B cell (primary cell): Measurements from ENCODE around the gene CCDC192. TPM values are rescaled to one million over a fixed set of nuclear protein-coding genes. Genes with fewer than 3 reads are reported as not detected.

ENCODE experiments used
- ATAC-seq: fragments of 200-7000 bp; cut with Tn5 transposase; one replicate; pipeline ENCODE4 v1.10.0; 2021; ENCODE audit warnings: low read depth, mild to moderate bottlenecking, moderate number of reproducible peaks, moderate library complexity
- CTCF ChIA-PET: fragments of 350-600 bp; sonication (Branson Sonifier 250); formaldehyde crosslinking; loops from one replicate; lab custom pipeline; 2021; ENCODE audit warnings: antibody characterized with exemption, inconsistent platforms; lab: Charles Lee
- POLR2A ChIA-PET: fragments of 350-600 bp; sonication (Branson Sonifier 250); formaldehyde crosslinking; loops from one replicate; lab custom pipeline; 2021; ENCODE audit warnings: antibody characterized with exemption; lab: Charles Lee
- DNase-seq: peaks from one replicate; pipeline ENCODE4 v3.0.0; 2013
- H2AFZ ChIP-seq: 2 replicates; pipeline ENCODE4 v1.6.1; 2012; ENCODE audit warnings: mild to moderate bottlenecking, low read depth, low read length; ENCODE audit not compliant: insufficient read depth, poor library complexity, severe bottlenecking
- H3K27ac ChIP-seq, 2 donors: 1 replicate in 1 of 2; 2 replicates in 1 of 2; pipeline ENCODE4 v1.5.1; 2012 to 2013; ENCODE audit warnings: low read length in 2 of 2, mild to moderate bottlenecking in 2 of 2, moderate library complexity in 1 of 2
- H3K27me3 ChIP-seq, 4 experiments: fragments of 200-600 bp in 1 of 4; sonication (generic) in 1 of 4; replicated peaks in 1 of 4; 1 replicate in 2 of 4; 2 replicates in 2 of 4; pipeline versions ENCODE4 v1.6.1 to v1.7.0; 2013 to 2016; ENCODE audit warnings: low read length in 3 of 4, mild to moderate bottlenecking in 2 of 4, mixed read lengths in 1 of 4, moderate library complexity in 1 of 4; ENCODE audit not compliant: insufficient read depth in 4 of 4, control insufficient read depth in 3 of 4; ENCODE audit errors: control extremely low read depth in 1 of 4
- H3K36me3 ChIP-seq, 2 experiments: replicated peaks in 1 of 2; 1 replicate in 1 of 2; 2 replicates in 1 of 2; pipeline versions ENCODE4 v1.6.1 to v1.7.1; 2013; ENCODE audit warnings: low read length in 1 of 2; ENCODE audit not compliant: insufficient read depth in 2 of 2, control insufficient read depth in 1 of 2; ENCODE audit errors: control extremely low read depth in 1 of 2, extremely low read depth in 1 of 2
- H3K4me1 ChIP-seq, 2 donors: fragments of 200-600 bp in 1 of 2; sonication (generic) in 1 of 2; 1 replicate in 1 of 2; 2 replicates in 1 of 2; pipeline versions ENCODE4 v1.5.1 to v1.6.1; 2013 to 2017; ENCODE audit warnings: low read length in 2 of 2; ENCODE audit not compliant: control insufficient read depth in 2 of 2, insufficient read depth in 2 of 2
- H3K4me2 ChIP-seq: replicated peaks from 2 replicates; pipeline ENCODE3; 2012; ENCODE audit warnings: mild to moderate bottlenecking, low read depth, low read length; ENCODE audit not compliant: poor library complexity, severe bottlenecking
- H3K4me3 ChIP-seq, 5 experiments: fragments of 200-600 bp in 1 of 5; sonication (generic) in 1 of 5; 1 replicate in 3 of 5; 2 replicates in 2 of 5; pipeline versions ENCODE4 v1.5.1 to v1.7.0; 2011 to 2016; ENCODE audit warnings: low read length in 4 of 5, mild to moderate bottlenecking in 4 of 5, low read depth in 2 of 5, control low read depth in 1 of 5, moderate library complexity in 1 of 5; ENCODE audit not compliant: insufficient read depth in 1 of 5; ENCODE audit errors: control extremely low read depth in 1 of 5, extremely low read depth in 1 of 5
- H3K79me2 ChIP-seq: fragments of 200-600 bp; sonication (generic); one replicate; pipeline ENCODE4 v1.6.0; 2016; ENCODE audit warnings: low read length; ENCODE audit not compliant: control insufficient read depth, insufficient read depth
- H3K9ac ChIP-seq: fragments of 200-600 bp; sonication (generic); 2 replicates; pipeline ENCODE4 v1.6.1; 2017; ENCODE audit warnings: mild to moderate bottlenecking, low read length, moderate library complexity
- H3K9me3 ChIP-seq, 3 donors: one replicate each; pipeline versions ENCODE4 v1.6.1 to v1.7.1; 2013; ENCODE audit warnings: low read length in 2 of 3; ENCODE audit not compliant: control insufficient read depth in 2 of 3, insufficient read depth in 1 of 3; ENCODE audit errors: control extremely low read depth in 1 of 3
- H4K20me1 ChIP-seq: 2 replicates; pipeline ENCODE4 v1.6.0; 2012; ENCODE audit warnings: mild to moderate bottlenecking, low read length; ENCODE audit not compliant: insufficient read depth, control insufficient read depth, poor library complexity, severe bottlenecking
- H3K27ac Mint-ChIP-seq: one replicate; pipeline ENCODE4 v1.8.0; 2021; ENCODE audit warnings: mixed read lengths
- H3K27me3 Mint-ChIP-seq: one replicate; pipeline ENCODE4 v1.8.0; 2021; ENCODE audit warnings: mixed read lengths
- H3K4me1 Mint-ChIP-seq: one replicate; pipeline ENCODE4 v1.8.0; 2021; ENCODE audit warnings: mixed read lengths
- H3K4me3 Mint-ChIP-seq: one replicate; pipeline ENCODE4 v1.8.0; 2021; ENCODE audit warnings: mixed read lengths
- H3K9me3 Mint-ChIP-seq: one replicate; pipeline ENCODE4 v1.8.0; 2022; ENCODE audit warnings: mixed read lengths; ENCODE audit not compliant: insufficient read depth
- EZH2 ChIP-seq: IDR thresholded peaks from 2 replicates; pipeline ENCODE4 v1.6.1; 2012; ENCODE audit warnings: borderline replicate concordance, low read depth, mild to moderate bottlenecking, moderate library complexity, low read length; ENCODE audit not compliant: insufficient read depth, poor library complexity, severe bottlenecking
- WGBS: methylation state at CpG from one replicate; pipeline ENCODE4 v1.1.5; 2013; ENCODE audit warnings: missing lambda C conversion rate; ENCODE audit not compliant: insufficient coverage; 5-methylcytosine and 5-hydroxymethylcytosine counted together
- intact Hi-C: fragments of 100-400 bp; cut with micrococcal nuclease; formaldehyde crosslinking; loops from one replicate; pipeline ENCODE4 v1.10.0; 2022
- polyA plus RNA-seq: library from polyadenylated mRNA; depleted of rRNA; stranded (reverse); fragments of >200 nt; gene quantifications from 2 replicates; pipeline ENCODE4 v1.2.3, GENCODE V29; 2012
- total RNA-seq, 2 donors: library from RNA; stranded (reverse); fragments of 120-200 nt in 1 of 2; gene quantifications; 1 replicate in 1 of 2; 2 replicates in 1 of 2; pipeline versions ENCODE4 v1.2.3 to v1.2.4, GENCODE V29; 2013 to 2022
- TF ChIP-seq, protein P1 (sequence below): fragments of 200-600 bp; IDR thresholded peaks from one replicate; pipeline ENCODE4 v1.8.0; 2022; ENCODE audit warnings: antibody characterized with exemption, mild to moderate bottlenecking

The CCDC192 gene
- total and polyA plus RNA-seq, 2 donors (not counting 1 experiment from before 2014, with no cell fraction given), result not detected

DNA sequence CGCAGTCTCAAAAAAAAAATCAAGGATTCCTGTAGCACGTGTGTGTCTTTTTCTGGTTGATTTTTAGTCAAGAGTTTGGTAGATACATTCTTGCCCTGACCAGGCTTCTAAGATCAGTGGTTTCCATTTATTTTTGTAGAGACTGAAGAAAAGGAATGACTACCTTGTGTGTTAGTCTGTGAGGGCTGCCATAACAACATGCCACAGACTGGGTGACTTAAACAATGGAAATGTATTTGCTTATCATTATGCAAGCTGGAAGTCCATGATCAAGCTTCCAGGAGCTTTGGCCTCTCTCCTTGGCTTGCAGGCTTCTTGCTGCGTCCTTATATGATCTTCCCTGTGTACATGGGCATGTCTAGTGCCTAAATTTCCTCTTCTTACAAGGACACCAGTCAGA, 127.0 kb downstream of the CCDC192 start:
- peaks cover 0 to 3% (median 0%) of the 10 kb centered on the region in 4 experiments for H3K27me3 ChIP-seq
- H3K79me2 ChIP-seq, result no peaks in the 10 kb centered on the region
- H2AFZ ChIP-seq, result no peak overlapping the region
- H3K4me1 ChIP-seq, result no peaks in the 10 kb centered on the region
- 89% methylated on average over 1 of the region's 3 CpGs for WGBS
- H3K4me2 ChIP-seq, result no peak overlapping the region
- Mint-ChIP-seq H3K27ac (no peak overlapping the region), H3K9me3 (no peaks in the 10 kb centered on the region), H3K4me3 (no peak overlapping the region), H3K4me1 (no peaks in the 10 kb centered on the region), H3K27me3 (peaks cover 18% of the 10 kb centered on the region)
- POLR2A ChIA-PET, result no interaction called here
- no peak overlapping the region for H3K27ac ChIP-seq
- no peak overlapping the region for H3K4me3 ChIP-seq
- TF ChIP-seq, protein P1, sequence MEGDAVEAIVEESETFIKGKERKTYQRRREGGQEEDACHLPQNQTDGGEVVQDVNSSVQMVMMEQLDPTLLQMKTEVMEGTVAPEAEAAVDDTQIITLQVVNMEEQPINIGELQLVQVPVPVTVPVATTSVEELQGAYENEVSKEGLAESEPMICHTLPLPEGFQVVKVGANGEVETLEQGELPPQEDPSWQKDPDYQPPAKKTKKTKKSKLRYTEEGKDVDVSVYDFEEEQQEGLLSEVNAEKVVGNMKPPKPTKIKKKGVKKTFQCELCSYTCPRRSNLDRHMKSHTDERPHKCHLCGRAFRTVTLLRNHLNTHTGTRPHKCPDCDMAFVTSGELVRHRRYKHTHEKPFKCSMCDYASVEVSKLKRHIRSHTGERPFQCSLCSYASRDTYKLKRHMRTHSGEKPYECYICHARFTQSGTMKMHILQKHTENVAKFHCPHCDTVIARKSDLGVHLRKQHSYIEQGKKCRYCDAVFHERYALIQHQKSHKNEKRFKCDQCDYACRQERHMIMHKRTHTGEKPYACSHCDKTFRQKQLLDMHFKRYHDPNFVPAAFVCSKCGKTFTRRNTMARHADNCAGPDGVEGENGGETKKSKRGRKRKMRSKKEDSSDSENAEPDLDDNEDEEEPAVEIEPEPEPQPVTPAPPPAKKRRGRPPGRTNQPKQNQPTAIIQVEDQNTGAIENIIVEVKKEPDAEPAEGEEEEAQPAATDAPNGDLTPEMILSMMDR, result no peak
- no peak for TF ChIP-seq EZH2
- DNase-seq (no peak), ATAC-seq (no peak)
- intact Hi-C loops, result no loop called here
- no peak overlapping the region for H3K9ac ChIP-seq
- CTCF ChIA-PET, result no interaction called here
- no peaks in the 10 kb centered on the region for H3K9me3 ChIP-seq
- H4K20me1 ChIP-seq, result no peaks in the 10 kb centered on the region
- no peaks in the 10 kb centered on the region for H3K36me3 ChIP-seq

DNA sequence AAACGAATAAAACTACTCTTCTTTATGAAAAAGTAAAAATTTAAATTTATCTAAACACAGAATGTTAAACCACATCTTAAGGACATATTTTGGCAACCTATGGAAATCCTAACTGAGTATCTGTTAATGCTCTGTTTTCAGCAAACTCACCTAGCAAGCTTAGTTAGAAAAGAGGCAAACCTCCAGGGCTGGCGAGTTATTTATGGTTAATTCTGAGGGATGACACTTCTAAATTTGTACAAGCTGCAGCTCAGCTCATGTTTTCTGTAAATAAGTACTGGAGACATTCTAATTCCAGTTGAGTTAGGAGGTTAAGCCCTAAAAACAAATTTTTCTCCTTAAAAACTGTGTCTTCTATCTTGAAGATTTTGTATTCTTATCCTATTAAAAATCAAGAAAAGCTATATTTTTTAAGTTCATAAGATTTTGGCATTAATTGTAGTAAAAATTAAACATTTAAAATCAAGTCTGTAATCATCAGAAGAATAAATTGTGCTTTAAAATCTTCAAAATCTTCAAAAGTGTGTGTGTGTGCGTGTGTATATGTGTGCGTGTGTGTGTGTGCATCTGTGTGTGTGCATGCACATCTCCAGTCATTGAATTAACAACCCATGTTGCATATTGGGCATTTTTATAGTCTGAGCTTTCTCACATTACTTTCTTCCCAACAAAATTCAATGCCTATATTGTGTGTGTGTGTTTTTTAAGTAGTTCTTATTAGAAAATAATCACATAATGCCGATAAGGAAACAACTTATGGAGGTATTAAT, 127.8 kb downstream of the CCDC192 start:
- Histone ChIP-seq H3K27ac (no peak overlapping the region), H3K36me3 (no peaks in the 10 kb centered on the region), H3K9me3 (peaks cover 0 to 1% (median 0%) of the 10 kb centered on the region in 3 donors), H3K9ac (no peak overlapping the region), H2AFZ (no peak overlapping the region), H4K20me1 (no peaks in the 10 kb centered on the region), H3K79me2 (no peaks in the 10 kb centered on the region), H3K27me3 (peaks cover 0 to 3% (median 0%) of the 10 kb centered on the region in 4 experiments), H3K4me3 (no peak overlapping the region), H3K4me1 (no peaks in the 10 kb centered on the region), H3K4me2 (no peak overlapping the region)
- POLR2A ChIA-PET, result no interaction called here
- H3K27ac Mint-ChIP-seq, result no peak overlapping the region
- no peaks in the 10 kb centered on the region for H3K4me1 Mint-ChIP-seq
- intact Hi-C loops, result no loop called here
- no peak for ATAC-seq
- TF ChIP-seq, protein P1, result no peak
- no peak for TF ChIP-seq EZH2
- no peak overlapping the region for H3K4me3 Mint-ChIP-seq
- no peaks in the 10 kb centered on the region for H3K9me3 Mint-ChIP-seq
- H3K27me3 Mint-ChIP-seq, result peaks cover 18% of the 10 kb centered on the region
- no CpG with 5 or more reads among the region's 5 CpGs for WGBS
- CTCF ChIA-PET, result no interaction called here
- DNase-seq, result no peak
